OCI-LY3 (cell line): Measurements from ENCODE around the gene BMPER.

Experiments
- EZH2phosphoT487 ChIP-seq: fragments of 200-600 bp; shearing (Covaris generic); IDR thresholded peaks from 2 replicates; pipeline ENCODE4 v1.6.1; 2018; ENCODE audit warnings: antibody characterized with exemption, mixed run types, low read depth
- TF ChIP-seq, protein P1 (sequence below): fragments of 200-600, 300-600 bp; sonication (generic); IDR thresholded peaks from 2 replicates; pipeline ENCODE4 v1.5.1; 2014; ENCODE audit warnings: antibody characterized with exemption, low read length, low read depth

DNA sequence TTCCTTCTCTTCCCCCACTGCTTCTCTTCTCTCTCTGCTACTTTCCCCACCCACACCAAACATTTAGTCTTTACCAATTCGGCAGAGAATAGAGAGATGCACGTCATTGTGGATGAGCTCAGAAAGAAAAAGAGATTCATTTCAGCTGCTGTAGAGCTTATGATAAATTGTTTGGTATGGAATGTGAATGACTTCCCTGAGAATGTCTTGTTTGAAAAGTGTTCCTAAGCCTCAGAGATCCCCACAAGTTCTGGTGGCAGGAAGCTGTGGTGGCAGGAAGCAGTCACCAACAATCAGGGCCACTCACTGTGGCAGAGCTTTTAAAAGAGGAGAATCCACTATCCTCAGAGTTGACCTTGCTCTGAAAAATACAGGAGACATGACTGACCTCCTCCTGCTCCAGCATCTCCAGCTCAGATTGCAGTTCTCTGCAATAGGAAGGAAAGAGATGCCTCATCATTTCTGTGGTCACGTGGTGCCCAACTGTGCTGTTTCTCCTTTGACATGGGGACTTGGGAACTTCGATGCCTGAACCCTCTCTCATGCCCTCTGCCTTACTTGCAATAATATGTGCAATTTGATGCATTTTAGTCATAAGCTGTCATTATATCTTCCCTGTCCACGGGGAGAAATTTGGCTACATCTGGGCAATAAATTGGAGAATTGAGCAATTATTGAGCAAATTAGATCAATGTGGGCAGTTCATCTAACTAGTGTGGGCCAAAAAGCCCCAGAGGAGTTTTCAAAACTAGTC, 76.5 kb downstream of the BMPER start:
- TF ChIP-seq, protein P1, sequence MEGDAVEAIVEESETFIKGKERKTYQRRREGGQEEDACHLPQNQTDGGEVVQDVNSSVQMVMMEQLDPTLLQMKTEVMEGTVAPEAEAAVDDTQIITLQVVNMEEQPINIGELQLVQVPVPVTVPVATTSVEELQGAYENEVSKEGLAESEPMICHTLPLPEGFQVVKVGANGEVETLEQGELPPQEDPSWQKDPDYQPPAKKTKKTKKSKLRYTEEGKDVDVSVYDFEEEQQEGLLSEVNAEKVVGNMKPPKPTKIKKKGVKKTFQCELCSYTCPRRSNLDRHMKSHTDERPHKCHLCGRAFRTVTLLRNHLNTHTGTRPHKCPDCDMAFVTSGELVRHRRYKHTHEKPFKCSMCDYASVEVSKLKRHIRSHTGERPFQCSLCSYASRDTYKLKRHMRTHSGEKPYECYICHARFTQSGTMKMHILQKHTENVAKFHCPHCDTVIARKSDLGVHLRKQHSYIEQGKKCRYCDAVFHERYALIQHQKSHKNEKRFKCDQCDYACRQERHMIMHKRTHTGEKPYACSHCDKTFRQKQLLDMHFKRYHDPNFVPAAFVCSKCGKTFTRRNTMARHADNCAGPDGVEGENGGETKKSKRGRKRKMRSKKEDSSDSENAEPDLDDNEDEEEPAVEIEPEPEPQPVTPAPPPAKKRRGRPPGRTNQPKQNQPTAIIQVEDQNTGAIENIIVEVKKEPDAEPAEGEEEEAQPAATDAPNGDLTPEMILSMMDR = no peak
- no peak for TF ChIP-seq EZH2phosphoT487
